HG02981 (cell line): Measurements from ENCODE around the gene MSANTD3.
"Not testable (repeated sequence)": the region's sequence is repeated elsewhere in the genome, so short reads cannot be mapped to it uniquely, and the experiment has no call there.

Experiments
- ATAC-seq: cut with Tn5 transposase; IDR thresholded peaks from one replicate; pipeline ENCODE4 v1.9.1; 2021; ENCODE audit warnings: mild to moderate bottlenecking, moderate library complexity; ENCODE audit not compliant: unreplicated experiment

MSANTD3 gene

GRCh38 chr9:100428871-100429654 is 2.1 kb downstream of the MSANTD3 start:
- ATAC-seq = no peak

GRCh38 chr9:100430286-100430940 is 3.5 kb downstream of the MSANTD3 start:
- no peak for ATAC-seq

- no peak for ATAC-seq
Measured at GRCh38 chr9:100431886-100432285, 4.9 kb downstream of the MSANTD3 start.

- ATAC-seq = no peak
Measured at GRCh38 chr9:100432736-100433135, 5.8 kb downstream of the MSANTD3 start.

DNA sequence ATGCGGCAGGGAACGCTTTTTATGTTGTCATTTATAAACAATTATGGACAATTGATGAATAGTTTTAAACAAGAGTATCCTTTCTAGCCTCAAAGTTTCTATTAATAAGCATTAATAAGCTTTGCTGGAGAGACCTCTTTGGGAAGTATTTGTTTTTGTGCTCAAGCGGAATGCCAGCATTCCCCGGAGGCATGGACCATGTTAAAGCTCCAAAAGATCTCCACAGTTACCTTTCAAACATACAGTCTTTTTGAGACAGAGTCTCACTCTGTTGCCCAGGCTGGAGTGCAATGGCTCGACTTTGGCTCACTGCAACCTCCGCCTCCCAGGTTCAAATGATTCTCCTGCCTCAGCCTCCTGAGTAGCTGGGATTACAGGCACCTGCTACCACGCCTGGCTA is 9.6 kb downstream of the MSANTD3 start:
- ATAC-seq = no peak

GRCh38 chr9:100437860-100438805 is 11.2 kb downstream of the MSANTD3 start:
- peak; percentile 65 for ATAC-seq

GRCh38 chr9:100440071-100440470 is 13.1 kb downstream of the MSANTD3 start:
- ATAC-seq = no peak

- ATAC-seq = not testable (repeated sequence)
Measured at GRCh38 chr9:100440487-100440886, 13.5 kb downstream of the MSANTD3 start.

GRCh38 chr9:100441911-100442361 is 15.0 kb downstream of the MSANTD3 start:
- ATAC-seq = no peak

GRCh38 chr9:100443781-100444768 is 17.1 kb downstream of the MSANTD3 start:
- no peak for ATAC-seq

- ATAC-seq = no peak
Measured at GRCh38 chr9:100445161-100445902, 18.4 kb downstream of the MSANTD3 start.

DNA sequence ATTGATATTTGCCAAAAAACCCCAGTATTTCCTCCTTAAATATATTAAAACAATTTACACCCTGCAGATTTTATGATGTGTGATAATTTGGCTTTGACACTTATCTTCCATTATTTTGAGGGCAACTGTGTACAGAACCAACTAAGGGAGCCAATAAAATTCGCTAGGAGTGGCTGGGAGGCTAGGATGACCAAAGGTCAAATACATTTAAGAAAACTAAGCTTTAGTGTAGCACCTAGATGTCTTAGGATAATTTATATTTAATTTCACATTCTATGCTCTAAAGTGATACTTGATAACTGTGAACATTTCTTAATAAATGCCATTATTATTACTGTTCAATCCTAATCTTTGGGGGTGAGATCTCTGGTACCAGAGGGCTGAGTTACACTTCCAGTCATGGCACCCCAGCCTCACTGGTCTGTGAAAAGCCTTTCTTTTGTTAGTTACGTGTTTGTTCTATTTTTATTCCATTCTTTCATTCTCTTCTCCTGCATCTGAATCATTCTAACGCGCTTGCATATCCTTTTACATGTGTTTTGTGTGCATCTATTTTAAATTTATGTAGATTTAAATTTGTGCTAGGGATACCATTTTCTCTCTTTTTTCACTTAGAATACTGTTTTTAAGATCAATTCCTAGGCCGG is 19.1 kb downstream of the MSANTD3 start:
- ATAC-seq = no peak

GRCh38 chr9:100447041-100447440 is 20.1 kb downstream of the MSANTD3 start:
- no peak for ATAC-seq

DNA sequence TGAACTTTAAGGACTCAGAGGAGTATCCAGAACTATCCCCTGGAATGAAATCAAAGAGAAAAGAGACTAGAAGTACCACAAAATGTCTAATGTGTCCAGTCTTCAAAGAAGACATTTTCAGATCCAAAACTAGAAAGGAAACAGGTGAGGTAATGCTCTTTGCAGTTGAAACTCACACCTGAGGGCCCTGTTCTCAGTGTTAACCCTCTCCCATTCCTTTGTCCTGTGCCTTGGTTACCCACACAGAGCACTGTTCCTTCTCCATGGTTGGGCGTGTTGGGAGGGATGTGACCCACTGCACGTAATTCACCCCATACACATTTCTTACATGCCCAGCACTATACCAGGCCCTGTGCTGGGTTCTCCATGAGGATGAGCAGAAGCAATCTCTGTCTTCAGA is 21.3 kb downstream of the MSANTD3 start:
- no peak for ATAC-seq

- ATAC-seq = no peak
Measured at GRCh38 chr9:100449420-100449819, 22.5 kb downstream of the MSANTD3 start.

DNA sequence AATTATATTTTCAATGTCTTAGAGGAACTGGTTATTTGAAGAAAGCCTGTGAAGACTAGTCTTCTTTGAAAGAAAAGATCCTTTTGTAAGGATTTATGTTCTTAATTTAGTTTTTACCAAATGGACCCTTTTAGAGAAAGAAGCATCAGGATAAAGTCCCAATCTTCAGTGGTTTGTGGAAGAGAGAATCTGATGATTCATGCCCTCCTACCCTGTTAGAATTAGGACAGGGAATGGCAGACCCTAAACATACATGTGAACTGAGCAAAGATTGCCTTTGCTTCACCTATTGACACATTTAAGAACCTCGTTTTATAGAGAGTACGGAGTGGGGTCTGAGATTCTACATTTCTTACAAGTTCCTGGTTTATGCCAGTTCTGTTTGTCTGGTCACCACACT is 26.0 kb downstream of the MSANTD3 start:
- no peak for ATAC-seq

DNA sequence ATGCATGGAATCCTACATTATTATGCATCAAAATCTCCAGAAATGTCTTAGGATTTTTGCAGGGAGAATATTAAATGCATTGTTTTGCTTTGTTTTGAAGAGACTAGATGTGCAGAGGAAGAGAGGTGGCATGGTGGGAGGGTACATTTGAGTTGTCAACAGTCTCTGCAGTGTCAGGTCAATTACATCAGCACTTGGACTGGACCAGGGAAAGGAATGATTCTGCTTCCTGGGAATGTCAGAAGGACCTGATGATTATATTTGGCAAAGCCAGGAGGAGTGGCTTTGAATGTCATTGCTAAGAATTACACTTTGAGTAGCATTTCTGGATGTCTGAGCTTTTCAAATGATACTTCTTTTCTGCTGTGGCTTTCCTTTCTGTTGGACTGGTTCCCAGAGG is 28.5 kb downstream of the MSANTD3 start:
- no peak for ATAC-seq

DNA sequence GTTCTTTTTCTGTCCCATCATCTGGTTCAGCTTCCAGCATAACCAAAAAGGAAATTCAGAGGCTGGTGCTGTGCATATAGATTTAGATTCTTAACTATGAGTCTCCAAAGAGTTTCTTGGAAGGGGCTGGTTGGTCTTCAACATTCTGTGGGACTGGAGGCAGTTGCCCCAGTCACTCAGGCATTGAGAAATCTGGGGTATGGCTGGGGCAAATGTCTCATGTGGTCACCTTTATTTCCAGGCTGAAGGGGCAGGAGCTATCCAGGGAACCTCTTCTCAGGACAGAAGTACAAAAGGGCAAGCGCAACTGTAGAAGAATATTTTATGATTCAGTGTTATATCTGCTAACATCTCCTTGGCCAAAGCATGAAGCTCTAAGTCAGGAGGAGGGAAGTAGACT is 30.6 kb downstream of the MSANTD3 start:
- no peak for ATAC-seq

DNA sequence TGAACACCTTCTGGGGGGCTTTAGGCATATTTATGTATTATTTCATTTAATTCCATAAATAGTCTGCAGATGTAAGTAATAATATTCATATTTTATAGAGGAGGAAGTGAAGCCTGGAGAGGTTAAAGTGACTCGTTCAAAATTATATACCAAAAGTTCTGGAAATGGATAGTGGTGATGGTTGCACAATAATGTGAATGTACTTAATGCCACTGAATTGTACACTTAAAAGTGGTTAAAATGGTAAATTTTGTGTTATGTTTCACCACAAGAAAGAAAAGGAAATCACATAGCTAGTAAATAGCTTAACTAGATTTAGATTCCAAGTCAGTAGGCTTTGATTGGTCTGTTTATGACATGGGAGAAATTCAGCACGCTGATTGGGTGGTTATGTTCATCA is 33.0 kb downstream of the MSANTD3 start:
- ATAC-seq = no peak
